SK-N-SH (cell line): Measurements from ENCODE around the gene WWC1.

Experiments
- EZH2phosphoT487 ChIP-seq: fragments of 200-600 bp; sonication (generic); IDR thresholded peaks from 2 replicates; pipeline ENCODE4 v1.6.1; 2017; ENCODE audit warnings: low read depth, mixed run types, mild to moderate bottlenecking, antibody characterized with exemption, moderate library complexity, borderline replicate concordance
- SIN3A ChIP-seq: IDR thresholded peaks from 2 replicates; pipeline ENCODE4 v1.6.1; 2012; ENCODE audit warnings: low read depth, mild to moderate bottlenecking, low read length, moderate library complexity, borderline replicate concordance
- TF ChIP-seq, protein P1 (sequence below): fragments of 200-600 bp; sonication (generic); IDR thresholded peaks from 2 replicates; pipeline ENCODE4 v1.6.1; 2017; ENCODE audit warnings: antibody characterized with exemption, mild to moderate bottlenecking, moderate library complexity

DNA sequence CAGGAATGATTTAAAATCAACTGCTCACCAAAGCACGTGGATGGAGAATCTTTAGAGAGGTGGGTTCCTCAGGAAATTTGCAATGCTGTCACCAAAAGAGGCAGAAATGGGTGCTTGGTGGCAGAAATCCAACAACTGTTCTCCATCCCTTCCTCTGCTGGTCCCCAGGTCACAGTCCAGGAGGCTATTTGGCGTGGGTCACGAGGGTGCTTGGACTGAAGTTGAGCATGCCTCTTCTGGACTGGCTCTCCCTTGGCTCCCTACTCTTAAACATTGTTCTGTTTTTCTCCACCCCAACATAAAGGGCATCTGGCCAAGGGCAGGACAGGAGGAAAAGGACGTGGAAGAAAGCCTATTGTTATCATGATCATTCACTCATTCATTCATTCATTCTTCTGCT lies 58.9 kb downstream of the WWC1 start:
- TF ChIP-seq, protein P1, sequence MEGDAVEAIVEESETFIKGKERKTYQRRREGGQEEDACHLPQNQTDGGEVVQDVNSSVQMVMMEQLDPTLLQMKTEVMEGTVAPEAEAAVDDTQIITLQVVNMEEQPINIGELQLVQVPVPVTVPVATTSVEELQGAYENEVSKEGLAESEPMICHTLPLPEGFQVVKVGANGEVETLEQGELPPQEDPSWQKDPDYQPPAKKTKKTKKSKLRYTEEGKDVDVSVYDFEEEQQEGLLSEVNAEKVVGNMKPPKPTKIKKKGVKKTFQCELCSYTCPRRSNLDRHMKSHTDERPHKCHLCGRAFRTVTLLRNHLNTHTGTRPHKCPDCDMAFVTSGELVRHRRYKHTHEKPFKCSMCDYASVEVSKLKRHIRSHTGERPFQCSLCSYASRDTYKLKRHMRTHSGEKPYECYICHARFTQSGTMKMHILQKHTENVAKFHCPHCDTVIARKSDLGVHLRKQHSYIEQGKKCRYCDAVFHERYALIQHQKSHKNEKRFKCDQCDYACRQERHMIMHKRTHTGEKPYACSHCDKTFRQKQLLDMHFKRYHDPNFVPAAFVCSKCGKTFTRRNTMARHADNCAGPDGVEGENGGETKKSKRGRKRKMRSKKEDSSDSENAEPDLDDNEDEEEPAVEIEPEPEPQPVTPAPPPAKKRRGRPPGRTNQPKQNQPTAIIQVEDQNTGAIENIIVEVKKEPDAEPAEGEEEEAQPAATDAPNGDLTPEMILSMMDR = no peak
- TF ChIP-seq EZH2phosphoT487 (no peak), SIN3A (no peak)
